HG03342 (cell line): ENCODE results near the gene ANKRD55.
"Not testable (repeated sequence)": the region's sequence is repeated elsewhere in the genome, so short reads cannot be mapped to it uniquely, and the experiment has no call there.

Experiments
- ATAC-seq: cut with Tn5 transposase; IDR thresholded peaks from one replicate; pipeline ENCODE4 v1.9.1; 2021; ENCODE audit warnings: mild to moderate bottlenecking, moderate library complexity; ENCODE audit not compliant: unreplicated experiment

The ANKRD55 gene

DNA sequence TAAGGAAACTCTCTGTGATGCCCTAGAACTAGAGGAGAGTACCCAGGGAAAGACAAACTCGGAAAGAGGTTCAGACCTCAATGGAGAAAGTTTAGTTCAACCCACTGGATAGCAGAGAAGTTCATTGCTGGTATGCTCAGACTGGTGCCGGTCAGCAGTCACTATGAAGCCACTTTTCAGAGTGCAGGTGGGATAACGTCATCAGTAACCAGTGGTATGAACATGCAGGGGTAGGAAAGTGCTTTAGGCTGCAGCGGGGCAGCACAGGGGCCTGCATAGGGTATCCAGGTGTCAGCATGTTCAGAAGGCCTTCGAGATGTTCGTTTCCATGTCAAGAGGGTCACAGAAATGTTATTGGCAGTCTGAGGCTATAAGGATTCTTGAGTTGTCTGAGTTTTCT lies 20.8 kb upstream of the ANKRD55 start:
- ATAC-seq: no peak

DNA sequence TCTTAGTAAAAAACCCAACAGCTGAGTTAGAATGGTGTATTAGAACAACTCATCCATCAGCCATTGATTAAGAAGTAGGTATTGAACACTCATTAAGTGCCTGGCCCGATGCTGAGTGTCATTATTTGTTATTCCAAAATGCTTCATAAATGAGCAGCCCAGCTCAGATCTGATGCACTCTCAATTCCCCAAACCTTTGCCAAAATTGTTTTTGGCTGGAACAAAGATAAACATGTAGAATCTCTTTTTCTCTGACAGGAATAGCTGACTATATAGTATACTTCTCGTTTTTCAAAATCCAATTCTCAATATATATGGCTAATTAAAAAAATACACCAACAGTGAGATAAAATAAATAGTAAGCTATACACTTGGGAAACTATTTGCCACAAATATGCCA lies 20.0 kb upstream of the ANKRD55 start:
- ATAC-seq: no peak

GRCh38 chr5:56251918-56252553 lies 18.9 kb upstream of the ANKRD55 start:
- no peak for ATAC-seq

GRCh38 chr5:56251440-56251839 lies 18.3 kb upstream of the ANKRD55 start:
- no peak for ATAC-seq

DNA sequence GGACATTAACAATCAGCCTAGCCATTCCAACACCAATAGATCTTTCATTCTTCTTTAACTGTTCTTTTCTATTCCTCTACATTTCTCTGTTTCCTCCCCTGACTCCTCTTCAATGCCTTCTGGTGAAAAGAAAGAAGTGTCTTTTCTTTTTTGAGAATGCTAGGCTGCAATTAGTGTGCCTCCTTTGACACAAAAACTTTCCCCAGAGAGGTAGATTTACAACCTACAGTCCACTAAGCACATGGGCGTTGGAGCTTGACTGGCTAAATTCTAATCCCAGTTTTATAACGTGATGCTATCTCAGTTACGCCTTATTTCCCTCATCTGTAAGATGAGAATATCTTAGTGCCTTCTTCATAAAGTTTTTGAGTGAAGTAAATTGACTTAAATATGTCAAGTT lies 16.9 kb upstream of the ANKRD55 start:
- no peak for ATAC-seq

- ATAC-seq: not testable (repeated sequence)
These were observed 16.0 kb upstream of the ANKRD55 start for GRCh38 chr5:56249085-56249484.

DNA sequence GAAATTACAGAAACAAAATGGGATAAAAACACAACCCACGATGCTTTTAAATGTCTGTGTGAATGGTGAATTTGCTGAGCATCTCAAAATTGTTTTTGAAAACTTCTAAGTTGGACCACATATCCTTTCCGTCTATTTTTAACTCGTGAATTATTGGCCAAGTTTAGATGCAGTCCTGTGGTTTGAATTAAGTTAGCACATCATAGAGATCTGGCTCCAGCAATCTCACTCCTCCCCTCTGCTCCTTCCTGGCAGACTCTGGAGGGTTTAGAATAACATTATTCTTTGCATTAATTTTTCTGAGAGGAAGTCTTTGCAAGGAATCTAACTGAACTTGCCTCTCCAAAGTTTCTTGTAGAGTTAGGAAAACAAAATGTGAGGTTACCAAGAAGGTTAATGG lies 14.5 kb upstream of the ANKRD55 start:
- no peak for ATAC-seq

GRCh38 chr5:56246769-56247168 lies 13.6 kb upstream of the ANKRD55 start:
- ATAC-seq: no peak

DNA sequence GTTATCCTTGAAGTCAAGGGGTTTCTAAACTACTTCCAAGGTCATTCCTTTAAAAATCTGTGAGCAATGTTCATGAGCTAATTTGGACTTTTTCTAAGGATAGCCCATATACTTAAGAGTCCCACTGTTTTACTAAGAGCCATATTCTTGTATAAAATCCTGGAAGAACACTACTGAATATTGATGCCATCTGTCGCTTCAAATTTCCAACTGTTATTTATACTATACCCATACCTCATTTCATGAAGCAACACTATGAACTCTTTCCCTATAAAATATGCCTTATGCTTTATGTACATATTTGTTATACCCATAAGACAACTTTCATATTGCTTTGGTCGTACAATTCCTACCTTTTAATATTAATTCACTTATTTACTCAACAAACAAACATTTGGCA lies 12.4 kb upstream of the ANKRD55 start:
- no peak for ATAC-seq

DNA sequence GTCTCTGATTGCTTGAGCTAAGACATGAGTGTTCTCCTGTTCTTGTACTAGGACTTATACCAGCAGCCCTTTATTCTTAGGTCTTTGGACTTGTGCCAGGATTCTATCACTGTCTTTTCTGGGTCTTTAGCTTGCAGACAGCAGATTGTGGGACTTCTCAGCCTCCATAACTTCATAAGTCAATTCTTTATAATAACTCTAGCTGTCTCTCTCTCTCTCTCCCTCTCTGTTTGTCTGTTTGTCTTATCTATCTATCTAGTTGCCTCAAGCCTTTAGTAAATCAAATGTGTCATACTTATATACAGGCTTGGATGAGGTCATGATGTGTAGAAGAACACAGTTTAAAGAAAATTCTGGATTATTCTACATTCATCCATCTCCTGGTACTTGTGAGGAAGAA lies 11.5 kb upstream of the ANKRD55 start:
- ATAC-seq: no peak

DNA sequence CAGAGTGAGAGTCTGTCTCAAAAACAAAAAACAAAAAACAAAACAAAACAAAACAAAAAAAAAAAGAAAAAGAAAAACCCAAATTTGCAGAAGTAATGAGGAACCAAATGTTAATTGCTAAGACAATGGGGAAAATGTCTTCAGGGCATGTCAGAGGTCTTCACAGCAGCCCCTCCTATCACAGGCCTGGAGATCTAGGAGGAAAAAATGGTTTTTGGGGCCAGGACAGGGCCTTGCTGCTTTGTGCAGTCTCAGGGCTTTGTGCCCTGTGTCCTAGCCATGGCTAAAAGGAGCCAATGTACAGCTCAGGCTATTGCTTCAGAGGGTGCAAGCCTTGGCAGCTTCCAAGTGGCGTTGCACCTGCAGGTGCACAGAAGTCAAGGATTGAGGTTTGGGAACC lies 9.1 kb upstream of the ANKRD55 start:
- not testable (repeated sequence) for ATAC-seq

DNA sequence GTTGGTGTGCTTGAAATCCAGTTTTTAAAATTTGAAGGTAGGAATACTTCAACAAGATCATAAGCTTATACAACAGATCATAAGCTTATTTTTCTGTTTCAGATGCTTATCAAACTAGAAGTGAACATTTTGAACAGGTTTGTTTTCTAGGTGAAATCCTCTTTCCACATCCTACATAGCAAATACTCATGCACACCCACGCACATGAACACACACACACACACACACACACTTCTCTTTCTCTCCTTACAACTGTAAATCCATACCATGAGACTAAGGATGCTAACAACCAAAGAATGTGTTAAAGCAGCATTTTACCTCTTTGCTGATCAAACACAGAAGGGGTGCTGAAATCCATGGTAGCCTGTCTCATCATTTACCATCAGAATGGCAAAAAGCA lies 592 bp downstream of the ANKRD55 start:
- ATAC-seq: no peak

DNA sequence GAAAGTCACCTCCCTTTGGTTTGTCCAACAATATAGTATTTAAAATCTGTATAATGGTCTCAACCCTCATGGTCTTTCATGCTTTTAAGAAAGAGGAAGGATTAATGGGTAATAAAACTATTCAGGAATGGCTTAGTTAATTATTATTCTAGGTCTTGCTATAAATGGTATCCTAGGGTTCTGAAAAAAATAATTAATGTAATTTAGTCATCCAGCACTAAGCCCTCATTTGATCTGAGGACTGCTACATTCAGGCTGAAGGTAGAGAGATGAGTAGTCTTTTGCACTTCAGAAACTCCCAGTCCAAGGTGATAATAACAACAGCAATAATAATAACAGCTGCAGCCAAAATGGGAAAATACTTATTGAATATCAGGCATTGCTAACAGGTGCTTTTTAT lies 2.6 kb downstream of the ANKRD55 start:
- no peak for ATAC-seq

- ATAC-seq: no peak
These were observed 4.0 kb downstream of the ANKRD55 start for GRCh38 chr5:56229111-56229510.

DNA sequence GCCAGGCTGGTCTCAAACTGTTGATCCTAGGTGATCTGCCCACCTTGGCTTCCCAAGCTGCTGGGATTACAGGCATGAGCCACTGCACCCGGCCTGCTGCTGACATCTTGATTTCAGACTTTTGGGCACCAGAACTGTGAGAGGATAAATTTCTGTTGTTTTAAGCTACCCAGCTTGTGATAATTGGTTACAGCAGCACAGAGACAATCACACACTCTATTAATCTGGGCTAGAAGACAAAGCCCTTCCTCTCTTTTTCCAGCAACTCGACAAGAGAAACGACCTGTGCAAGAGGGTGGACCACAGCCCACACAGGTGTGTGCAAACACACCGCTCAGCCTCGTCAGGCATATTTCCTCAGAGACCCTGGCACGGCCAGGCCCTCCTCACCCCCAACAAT lies 4.5 kb downstream of the ANKRD55 start:
- no peak for ATAC-seq

DNA sequence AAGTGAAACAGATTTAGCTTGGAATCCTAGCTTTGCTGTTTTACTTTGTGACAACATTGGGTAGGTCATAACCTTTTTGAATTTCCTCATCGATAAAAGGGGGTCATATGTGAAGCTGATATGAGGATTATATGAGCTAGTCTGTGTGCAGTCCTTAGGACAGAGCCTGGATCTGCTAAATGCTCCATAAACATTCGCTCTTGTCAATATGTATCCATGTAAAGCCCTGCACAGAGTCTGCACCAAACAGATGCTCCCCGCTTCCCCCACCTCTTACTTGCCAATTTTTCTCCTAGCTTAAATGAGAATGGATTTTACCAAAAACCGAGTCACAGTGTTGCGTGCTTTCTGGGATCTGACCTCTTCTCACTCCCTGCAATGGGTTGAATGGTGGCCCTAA lies 5.4 kb downstream of the ANKRD55 start:
- ATAC-seq: no peak

DNA sequence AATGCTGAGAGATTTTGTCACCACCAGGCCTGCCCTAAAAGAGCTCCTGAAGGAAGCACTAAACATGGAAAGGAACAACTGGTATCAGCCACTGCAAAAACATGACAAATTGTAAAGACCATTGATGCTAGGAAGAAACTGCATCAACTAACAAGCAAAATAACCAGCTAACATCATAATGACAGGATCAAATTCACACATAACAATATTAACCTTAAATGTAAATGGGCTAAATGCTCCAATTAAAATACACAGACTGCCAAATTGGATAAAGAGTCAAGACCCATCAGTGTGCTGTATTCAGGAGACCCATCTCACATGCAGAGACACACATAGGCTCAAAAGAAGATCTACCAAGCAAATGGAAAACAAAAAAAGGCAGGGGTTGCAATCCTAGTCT lies 9.8 kb downstream of the ANKRD55 start:
- ATAC-seq: not testable (repeated sequence)

GRCh38 chr5:56221601-56222000 lies 11.5 kb downstream of the ANKRD55 start:
- ATAC-seq: not testable (repeated sequence)

- no peak for ATAC-seq
These were observed 17.9 kb downstream of the ANKRD55 start for GRCh38 chr5:56215019-56215830.

DNA sequence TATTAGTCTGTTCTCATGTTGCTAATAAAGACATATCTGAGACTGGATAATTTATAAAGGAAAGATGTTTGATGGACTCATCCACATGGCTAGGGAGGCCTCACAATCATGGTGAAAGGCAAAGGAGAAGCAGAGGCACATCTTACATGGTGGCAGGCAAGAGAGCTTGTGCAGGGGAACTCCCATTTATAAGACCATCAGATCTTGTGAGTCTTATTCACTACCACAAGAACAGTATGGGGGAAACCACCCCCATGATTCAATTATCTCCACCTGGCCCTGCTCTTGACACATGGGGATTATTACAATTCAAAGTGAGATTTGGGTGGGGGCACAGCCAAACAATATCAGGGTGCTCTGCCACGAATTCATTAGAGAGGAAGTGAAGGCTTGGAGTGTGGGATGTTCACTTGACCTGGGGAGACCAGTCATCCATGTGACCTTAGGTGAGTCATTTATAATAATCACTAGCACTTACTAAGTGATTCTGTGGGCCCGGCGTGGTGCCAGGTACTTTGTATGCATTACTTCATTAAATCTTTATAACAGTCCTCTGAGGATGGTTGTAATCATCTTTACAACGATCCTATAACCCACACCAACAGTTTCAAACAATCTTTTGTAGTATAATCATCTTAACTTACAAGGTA lies 19.1 kb downstream of the ANKRD55 start:
- not testable (repeated sequence) for ATAC-seq

GRCh38 chr5:56212130-56212879 lies 20.8 kb downstream of the ANKRD55 start:
- ATAC-seq: no peak
